Measurements from ENCODE around the gene RUFY2.
A peak's percentile ranks its signal among the peaks of the same experiment; 100 is the strongest.

The RUFY2 gene

GRCh38 chr10:68366600-68366999 lies 40.5 kb downstream of the RUFY2 start:
- no peak for DNase-seq (ENCODE audit: low read depth, low spot score)
- H3K4me3 ChIP-seq (ENCODE audit: low read length): no peak overlapping the region

GRCh38 chr10:68365611-68366010 lies 41.5 kb downstream of the RUFY2 start:
- no peak overlapping the region for H3K4me3 ChIP-seq (ENCODE audit: low read length)
- DNase-seq (ENCODE audit: low read depth, low spot score): no peak

GRCh38 chr10:68364101-68364886 lies 42.8 kb downstream of the RUFY2 start:
- no peak for DNase-seq (ENCODE audit: low read depth, low spot score)
- H3K4me3 ChIP-seq (ENCODE audit: low read length): no peak overlapping the region

- no peak for DNase-seq (ENCODE audit: low read depth, low spot score)
- H3K4me3 ChIP-seq (ENCODE audit: low read length): no peak overlapping the region
Observed at GRCh38 chr10:68362590-68362989, 44.5 kb downstream of the RUFY2 start.

- DNase-seq (ENCODE audit: low read depth, low spot score): no peak
- H3K4me3 ChIP-seq (ENCODE audit: low read length): no peak overlapping the region
Observed at GRCh38 chr10:68359189-68359588, 47.9 kb downstream of the RUFY2 start.

- no peak overlapping the region for H3K4me3 ChIP-seq (ENCODE audit: low read length)
- DNase-seq (ENCODE audit: low read depth, low spot score): no peak
Observed at GRCh38 chr10:68353537-68353936, 53.5 kb downstream of the RUFY2 start.

GRCh38 chr10:68348265-68348741 lies 58.8 kb downstream of the RUFY2 start:
- no peak overlapping the region for H3K4me3 ChIP-seq (ENCODE audit: low read length)
- DNase-seq (ENCODE audit: low read depth, low spot score): peak; percentile 68

GRCh38 chr10:68346774-68347173 lies 60.3 kb downstream of the RUFY2 start:
- no peak for DNase-seq (ENCODE audit: low read depth, low spot score)
- no peak overlapping the region for H3K4me3 ChIP-seq (ENCODE audit: low read length)

GRCh38 chr10:68345621-68346020 lies 61.5 kb downstream of the RUFY2 start:
- no peak for DNase-seq (ENCODE audit: low read depth, low spot score)

GRCh38 chr10:68342909-68343516 lies 64.1 kb downstream of the RUFY2 start:
- DNase-seq (ENCODE audit: low read depth, low spot score): no peak
- no peak overlapping the region for H3K4me3 ChIP-seq (ENCODE audit: low read length)

More at GRCh38 chr10:68345621-68346020, 61.5 kb downstream of the RUFY2 start:
- H3K4me3 ChIP-seq (ENCODE audit: low read length): no peak overlapping the region

GRCh38 chr10:68340358-68341080 lies 66.6 kb downstream of the RUFY2 start:
- H3K4me3 ChIP-seq (ENCODE audit: low read length): no peak overlapping the region
- no peak for DNase-seq (ENCODE audit: low read depth, low spot score)

- H3K4me3 ChIP-seq (ENCODE audit: low read length): no peak overlapping the region
- DNase-seq (ENCODE audit: low read depth, low spot score): no peak
Observed at GRCh38 chr10:68336754-68337351, 70.2 kb downstream of the RUFY2 start.

- DNase-seq (ENCODE audit: low read depth, low spot score): no peak
- no peak overlapping the region for H3K4me3 ChIP-seq (ENCODE audit: low read length)
Observed at GRCh38 chr10:68334672-68335467, 72.2 kb downstream of the RUFY2 start.

GRCh38 chr10:68333440-68334431 lies 73.3 kb downstream of the RUFY2 start:
- no peak for DNase-seq (ENCODE audit: low read depth, low spot score)
- H3K4me3 ChIP-seq (ENCODE audit: low read length): peak overlapping the region; percentile 90

GRCh38 chr10:68333058-68333395 lies 74.0 kb downstream of the RUFY2 start:
- DNase-seq (ENCODE audit: low read depth, low spot score): no peak
- H3K4me3 ChIP-seq (ENCODE audit: low read length): peak overlapping the region; percentile 90

GRCh38 chr10:68332259-68333057 lies 74.6 kb downstream of the RUFY2 start, which contains the start of gene PBLD:
PBLD (minus strand) TSS chr10:68332928; CDS start chr10:68306844, 26,084 bp downstream.
- peak within 1 kb of the TSS; percentile 90 for H3K4me3 ChIP-seq (ENCODE audit: low read length)
- peak; percentile 69 for DNase-seq (ENCODE audit: low read depth, low spot score)

Measured in Jurkat, Clone E6-1 (cell line).